Inflammatory macrophage treated with lipopolysaccharide for 4 hours (primary cell): Measurements from ENCODE around the gene SPAAR.
A peak's percentile ranks its signal among the peaks of the same experiment; 100 is the strongest.
"Not testable (repeated sequence)": the region's sequence is repeated elsewhere in the genome, so short reads cannot be mapped to it uniquely, and the experiment has no call there.

Experiments used
- DNase-seq: peaks from one replicate; pipeline ENCODE4 v3.0.0-alpha.2; 2020

SPAAR gene

DNA sequence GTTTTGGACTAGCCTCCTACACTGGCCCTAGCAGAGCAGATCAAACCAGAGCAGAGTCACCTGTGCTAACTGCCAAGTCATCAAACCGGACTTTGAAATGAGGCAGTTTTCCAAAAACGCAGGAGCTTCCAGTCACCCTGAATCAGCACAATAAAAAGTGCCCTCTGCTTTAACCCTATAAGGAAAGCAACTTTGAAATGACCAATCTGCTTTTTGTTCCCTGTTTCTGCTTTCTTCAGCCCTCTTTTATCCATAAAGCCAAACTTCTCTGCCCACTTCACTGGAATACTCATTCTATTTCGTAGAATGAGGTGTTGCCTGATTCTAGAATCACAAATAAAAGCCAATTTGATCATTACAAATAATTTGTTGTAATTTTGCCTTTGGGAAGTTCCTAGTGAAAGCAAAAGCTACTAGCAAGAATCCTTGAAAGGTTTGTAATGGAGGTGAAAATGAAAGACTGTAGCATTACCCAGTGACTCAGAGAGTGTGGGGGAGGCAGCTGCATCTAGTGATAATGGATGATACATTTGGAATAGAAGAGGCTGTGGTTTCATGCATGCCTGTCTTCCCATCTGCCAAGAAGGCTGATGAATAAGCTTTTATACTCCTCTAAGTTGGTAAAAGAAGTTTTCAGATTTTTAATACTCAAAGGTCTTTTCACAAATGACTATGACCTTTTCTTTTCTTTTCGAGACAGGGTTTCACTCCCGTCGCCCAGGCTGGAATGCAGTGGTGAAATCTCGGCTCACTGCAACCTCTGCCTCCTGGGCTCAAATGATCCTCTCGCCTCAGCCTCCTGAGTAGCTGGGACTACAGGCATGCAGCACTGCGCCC, 14.9 kb downstream of the SPAAR start:
- peak; percentile 85 for DNase-seq

- DNase-seq, result no peak
Observed at GRCh38 chr9:35928591-35929452, 19.5 kb downstream of the SPAAR start.

DNA sequence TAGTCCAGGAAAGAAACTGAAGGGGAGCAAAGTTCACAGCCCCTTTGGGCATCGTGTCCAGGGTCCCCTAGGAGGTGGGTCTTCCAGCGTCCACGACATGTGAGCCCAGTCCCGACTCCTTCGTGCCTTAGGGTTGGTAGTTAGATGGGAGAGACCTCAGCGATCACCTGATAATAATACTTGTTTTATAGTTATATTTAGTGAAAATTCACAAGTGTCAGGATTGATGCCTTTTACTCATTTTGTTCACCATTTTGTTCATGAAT, 20.1 kb downstream of the SPAAR start:
- DNase-seq, result no peak

DNA sequence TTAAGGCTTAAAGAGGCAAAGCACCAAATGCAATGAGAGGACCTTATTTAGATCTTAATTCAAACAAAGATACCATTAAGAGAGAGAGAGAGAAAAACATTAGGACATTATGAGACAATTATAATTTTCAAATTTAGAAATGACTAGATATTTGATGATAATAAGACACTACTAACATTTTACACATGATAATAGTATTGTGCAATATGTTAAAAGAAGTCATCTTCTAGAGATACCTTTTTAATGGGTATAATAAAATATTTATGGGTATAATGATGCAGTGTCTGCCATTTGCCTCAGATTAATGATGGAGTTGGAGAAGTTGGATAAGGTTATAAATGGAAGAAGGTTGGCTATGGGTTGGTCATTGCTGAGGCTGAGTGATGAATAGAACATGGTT, 21.2 kb downstream of the SPAAR start:
- DNase-seq, result no peak

DNA sequence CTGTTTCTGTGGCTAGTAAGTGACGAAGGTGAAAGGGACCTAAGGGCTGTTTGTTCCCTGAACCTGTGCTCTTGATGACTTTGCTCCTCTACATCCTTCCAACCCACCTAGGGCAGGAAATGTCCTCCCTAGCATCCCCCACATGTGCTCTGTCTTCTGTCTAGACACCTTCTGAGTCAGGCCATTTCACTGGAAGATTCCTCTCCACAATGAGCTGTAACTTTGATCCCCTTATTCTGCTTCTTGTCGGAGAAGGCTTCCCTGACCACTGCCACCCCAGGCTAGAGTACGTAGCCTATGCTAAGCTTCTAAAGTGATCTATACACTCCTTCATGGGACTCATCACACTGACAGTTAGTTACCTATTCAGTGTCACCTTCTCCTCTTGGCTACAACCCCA, 21.7 kb downstream of the SPAAR start:
- no peak for DNase-seq

DNA sequence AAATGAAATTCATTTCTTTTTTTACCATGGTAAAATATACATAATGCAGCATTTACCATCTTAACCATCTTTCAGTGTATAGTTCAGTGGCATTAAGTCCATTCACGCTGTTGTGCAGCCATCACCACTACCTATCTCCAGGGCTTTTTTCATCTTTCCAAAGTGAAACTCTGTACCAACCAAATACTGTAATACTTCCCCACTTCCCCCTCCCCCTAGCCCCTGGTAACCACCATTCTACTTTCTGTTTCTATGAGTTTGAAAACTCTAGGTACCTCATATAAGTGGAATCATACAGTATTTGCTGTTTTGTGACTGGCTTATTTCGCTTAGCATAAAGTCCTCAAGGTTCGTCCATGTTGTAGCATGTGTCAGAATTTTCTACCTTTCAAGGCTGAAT, 23.4 kb downstream of the SPAAR start:
- DNase-seq, result peak; percentile 40

DNA sequence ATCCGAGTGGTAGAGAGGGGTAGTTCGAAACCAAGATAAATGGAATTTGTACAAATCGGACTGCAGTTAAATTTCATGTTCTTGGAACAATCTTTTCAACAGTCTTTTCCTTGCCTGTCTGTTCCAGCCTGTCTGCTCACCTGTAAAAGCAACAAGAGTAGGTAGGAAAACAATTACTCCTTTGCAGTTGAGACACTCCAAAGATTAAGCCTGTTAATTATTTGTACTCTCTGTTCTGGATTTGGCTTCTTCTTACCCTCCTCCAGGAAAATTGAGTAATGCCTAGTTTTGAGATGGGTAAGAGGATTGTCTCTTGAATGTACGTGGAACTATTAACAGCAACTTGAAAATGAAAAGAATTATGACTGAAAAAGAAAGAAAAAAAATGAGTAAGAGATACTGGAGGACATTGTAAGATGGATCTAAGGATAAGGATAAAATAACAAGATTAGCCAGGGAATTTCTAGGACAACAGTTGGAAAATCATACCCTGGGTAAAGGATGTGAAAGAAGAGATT, 24.3 kb downstream of the SPAAR start:
- no peak for DNase-seq

GRCh38 chr9:35934069-35934468, 24.8 kb downstream of the SPAAR start:
- DNase-seq, result not testable (repeated sequence)

GRCh38 chr9:35935261-35935660, 26.0 kb downstream of the SPAAR start:
- DNase-seq, result no peak

- DNase-seq, result no peak
Observed at GRCh38 chr9:35935755-35936509, 26.6 kb downstream of the SPAAR start.

GRCh38 chr9:35937227-35937626, 27.9 kb downstream of the SPAAR start:
- DNase-seq, result peak; percentile 9

DNA sequence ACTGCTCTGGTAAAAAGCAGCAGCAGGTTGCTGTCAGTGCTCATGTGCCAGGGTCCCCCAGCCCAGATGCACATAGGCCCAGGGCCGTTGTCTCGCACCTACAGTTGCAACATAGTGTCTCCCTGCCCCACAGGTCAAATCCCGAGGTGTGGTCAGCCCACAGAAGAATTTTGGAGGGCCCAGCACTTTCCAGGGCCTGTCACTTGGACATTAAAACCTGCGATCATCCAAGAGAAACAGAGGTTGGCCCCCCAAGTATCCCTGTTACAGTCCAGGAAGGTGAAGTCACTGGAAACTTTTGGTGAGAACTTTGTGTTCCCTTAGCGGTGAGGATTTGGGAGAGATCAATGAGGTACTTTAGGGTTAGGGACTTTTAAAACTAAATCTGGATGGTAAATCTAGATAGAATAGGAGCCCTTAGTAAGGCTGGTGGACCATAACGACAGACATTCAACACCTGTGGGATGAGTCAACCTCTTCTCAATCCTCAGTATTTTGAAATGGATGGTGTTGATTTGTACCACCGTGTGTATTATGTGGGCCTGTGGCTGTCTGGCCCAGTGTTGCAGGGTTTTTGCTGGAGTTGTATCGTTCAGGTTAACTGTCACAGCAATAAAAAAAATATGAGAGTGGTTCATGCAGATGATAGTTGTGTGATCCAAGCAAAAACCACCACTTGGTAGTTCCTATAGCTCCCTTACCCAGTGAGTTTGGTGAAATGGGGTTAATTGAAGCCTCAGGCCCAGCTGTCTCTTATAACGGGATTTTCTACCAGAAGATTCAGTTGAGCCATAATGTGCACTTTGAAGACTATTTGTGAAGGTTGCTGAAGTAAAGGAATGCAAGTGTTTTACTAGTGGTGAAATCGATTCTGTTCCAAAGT, 29.4 kb downstream of the SPAAR start:
- DNase-seq, result no peak

DNA sequence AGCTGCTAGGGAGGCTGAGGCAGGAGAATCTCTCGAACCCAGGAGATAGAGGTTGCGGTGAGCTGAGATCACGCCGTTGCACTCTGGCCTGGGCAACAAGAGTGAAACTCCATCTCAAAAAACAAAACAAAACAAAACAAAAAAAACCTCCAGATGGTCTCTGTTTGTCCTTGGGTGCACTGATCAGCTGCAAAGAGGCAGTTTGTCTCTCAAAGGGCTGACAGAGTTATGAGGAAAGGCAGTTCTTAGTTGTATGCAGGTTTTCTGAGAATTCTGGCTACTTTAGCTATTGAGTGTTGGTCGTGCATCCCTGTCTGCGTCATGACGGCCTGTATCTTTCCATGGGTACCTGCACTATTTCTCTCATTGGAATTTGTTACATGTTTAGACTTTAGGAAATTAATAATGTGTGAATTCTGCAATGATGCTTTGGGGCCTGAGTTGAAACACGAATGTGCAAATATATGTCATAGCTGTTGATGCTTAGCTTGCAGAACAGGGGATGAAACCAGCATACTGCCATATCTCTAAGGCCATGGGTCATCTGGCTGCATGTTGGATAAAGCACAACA, 30.5 kb downstream of the SPAAR start:
- no peak for DNase-seq

DNA sequence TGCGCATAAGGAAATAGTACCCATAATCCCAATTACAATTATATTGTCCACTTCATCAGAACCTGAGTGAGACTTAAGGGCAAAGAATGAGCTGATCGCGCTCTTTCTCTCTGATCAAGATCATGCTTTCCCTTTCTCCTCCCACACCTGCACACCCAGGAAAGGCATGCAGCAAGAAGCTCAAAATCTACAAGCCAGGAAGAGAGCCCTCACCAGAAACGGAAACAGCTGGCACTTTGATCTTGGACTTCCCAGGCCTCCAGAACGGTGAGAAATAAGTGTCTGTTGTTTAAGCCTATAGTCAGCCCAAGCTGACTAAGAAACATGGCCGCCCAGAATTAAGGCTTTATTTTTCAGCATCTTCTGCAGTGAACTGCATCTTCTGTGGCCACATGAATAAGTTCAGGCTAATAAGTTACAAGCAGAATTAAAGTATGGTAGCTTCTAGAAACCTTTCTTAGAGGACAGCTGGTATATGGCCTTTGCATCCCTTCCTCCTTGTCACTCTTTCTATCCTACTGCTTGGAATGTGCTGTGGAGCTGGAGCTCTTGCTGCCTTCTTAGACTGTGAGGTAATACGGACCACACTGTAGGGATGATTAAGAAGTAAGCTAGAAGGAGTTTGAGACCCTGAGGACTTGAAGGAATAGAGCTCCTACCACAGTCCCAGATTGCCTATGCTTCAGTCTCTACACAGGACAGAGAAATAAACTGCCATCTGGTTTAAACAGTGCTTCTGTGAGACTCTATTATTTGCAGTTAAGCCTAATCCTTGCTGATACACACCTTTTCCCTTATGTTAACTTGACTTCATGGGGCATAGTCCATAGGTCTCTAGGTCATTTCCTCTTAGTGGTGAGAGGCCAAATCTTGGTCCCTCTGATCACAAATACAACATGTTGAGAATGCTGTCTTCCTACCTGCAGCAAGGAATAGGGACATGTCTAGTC, 31.4 kb downstream of the SPAAR start:
- no peak for DNase-seq

- DNase-seq, result no peak
Observed at GRCh38 chr9:35942286-35942685, 33.0 kb downstream of the SPAAR start.

DNA sequence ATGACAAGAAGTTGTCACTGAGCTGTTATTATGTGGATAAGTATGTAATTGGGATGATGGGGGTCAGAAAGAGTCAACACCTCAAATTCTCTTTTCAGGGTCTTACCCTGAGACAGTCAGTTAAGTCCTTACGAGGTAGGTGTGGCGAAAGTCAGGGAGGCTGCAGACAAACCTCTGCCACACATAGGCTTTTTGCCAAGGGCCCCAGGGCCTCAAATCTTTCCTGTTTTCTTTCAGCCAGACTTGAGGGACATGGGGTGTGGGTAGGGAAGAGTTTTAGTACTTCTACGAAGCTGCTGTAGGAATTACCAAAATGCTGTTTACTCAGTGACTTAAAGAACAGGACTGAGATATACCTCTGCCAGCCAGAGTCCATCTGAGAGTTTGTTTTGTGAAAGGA, 34.9 kb downstream of the SPAAR start:
- no peak for DNase-seq

- no peak for DNase-seq
Observed at GRCh38 chr9:35944841-35945240, 35.6 kb downstream of the SPAAR start.

DNA sequence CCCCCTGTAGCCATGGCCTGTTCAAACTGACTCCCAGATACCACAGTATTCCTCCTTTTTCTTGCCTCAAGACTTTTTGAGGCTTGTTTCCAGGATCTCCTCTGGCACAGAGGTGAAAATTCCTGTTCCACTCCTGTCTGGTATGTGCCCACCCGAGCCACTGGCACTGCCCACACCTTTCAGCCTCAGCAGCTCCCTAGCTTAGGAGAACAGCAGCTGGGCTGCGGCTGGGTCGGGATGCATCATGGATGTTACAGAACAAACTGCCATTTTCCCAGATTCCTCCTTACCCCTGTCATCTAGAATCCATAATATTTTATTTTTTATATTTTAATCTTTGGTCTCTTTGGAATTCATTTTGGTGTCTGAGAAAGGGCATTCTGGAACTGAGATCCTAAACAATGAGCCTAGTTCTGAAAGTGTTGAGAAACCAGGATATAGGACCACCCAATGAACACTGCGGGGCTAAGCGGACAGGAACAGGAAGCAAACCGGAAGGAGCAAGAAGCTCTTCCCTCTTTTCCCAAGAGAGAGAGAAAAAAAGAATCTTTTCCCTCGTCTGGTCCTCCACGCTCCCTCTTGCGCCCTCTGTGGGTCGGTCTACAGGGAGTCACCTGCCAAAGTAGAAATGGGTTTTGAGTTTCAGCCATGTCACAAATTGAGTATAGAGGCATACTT, 36.2 kb downstream of the SPAAR start:
- peak; percentile 73 for DNase-seq

DNA sequence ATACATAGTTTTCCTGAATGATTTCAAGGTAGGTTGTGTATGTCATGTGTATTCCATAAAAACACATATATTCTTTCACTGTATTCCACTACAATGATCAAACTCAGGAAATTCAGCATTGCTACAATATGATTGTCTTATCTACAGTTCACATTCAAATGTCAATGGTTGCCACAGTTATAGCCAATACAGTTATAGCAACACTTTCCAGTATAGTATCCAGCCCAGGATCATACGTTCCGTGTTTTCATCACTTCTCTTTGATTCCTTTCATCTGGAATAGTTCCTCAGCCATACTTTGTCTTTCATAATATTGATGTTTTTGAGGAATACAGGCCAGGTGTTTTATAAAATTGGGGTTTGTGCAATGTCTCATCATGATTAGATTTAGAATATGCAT, 39.2 kb downstream of the SPAAR start:
- DNase-seq, result no peak

DNA sequence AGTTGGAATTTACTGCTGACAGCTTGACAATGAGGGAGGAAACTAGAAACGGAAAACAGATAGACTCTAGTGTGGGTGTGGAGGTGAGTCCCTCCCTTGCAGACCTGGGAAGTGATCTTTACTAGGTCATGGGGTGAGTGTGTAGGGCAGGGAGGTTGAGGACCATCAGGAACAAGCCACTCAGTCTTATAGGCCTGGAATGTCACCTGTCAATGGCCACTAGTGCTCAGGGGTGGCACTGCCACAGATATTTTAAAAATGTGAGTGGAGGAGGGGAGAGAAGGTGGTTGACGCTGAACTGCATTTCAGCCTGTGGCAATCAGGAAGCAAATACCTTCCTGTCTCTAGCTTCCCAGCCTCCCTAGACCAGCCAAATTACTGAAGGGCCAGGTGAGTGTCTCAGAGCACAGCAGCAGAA, 39.6 kb downstream of the SPAAR start:
- no peak for DNase-seq
